WTC11 (cell line): ENCODE measurements around the gene MIPEP. TPM values are rescaled to one million over a fixed set of nuclear protein-coding genes. Genes with fewer than 3 reads are reported as not detected.

Source experiments
- ATAC-seq: fragments of 200-7000 bp; cut with Tn5 transposase; 2 replicates; pipeline ENCODE4 v1.10.0; 2021; ENCODE audit warnings: mild to moderate bottlenecking, moderate library complexity
- CTCF ChIA-PET: fragments of 300-600 bp; sonication (Branson Sonifier 250); formaldehyde crosslinking; loops from one replicate; lab custom pipeline; 2021; ENCODE audit warnings: antibody characterized with exemption; lab: Charles Lee
- POLR2A ChIA-PET: fragments of 350-600 bp; sonication (Branson Sonifier 250); formaldehyde crosslinking; loops from one replicate; lab custom pipeline; 2021; ENCODE audit warnings: antibody characterized with exemption; lab: Charles Lee
- DNase-seq: peaks from one replicate; pipeline ENCODE4 v3.0.0; 2021; ENCODE audit warnings: low spot score
- H3K27ac Mint-ChIP-seq: 2 replicates; pipeline ENCODE4 v1.8.0; 2021; ENCODE audit warnings: mixed read lengths
- H3K27me3 Mint-ChIP-seq: 2 replicates; pipeline ENCODE4 v1.8.0; 2021; ENCODE audit warnings: low read depth, mild to moderate bottlenecking, moderate library complexity, mixed read lengths
- H3K36me3 Mint-ChIP-seq: 2 replicates; pipeline ENCODE4 v1.8.0; 2021; ENCODE audit warnings: mixed read lengths
- H3K4me1 Mint-ChIP-seq: 2 replicates; pipeline ENCODE4 v1.8.0; 2022; ENCODE audit warnings: mixed read lengths
- H3K4me3 Mint-ChIP-seq: 2 replicates; pipeline ENCODE4 v1.8.0; 2021; ENCODE audit warnings: mild to moderate bottlenecking, moderate library complexity, mixed read lengths
- H3K9me3 Mint-ChIP-seq: 2 replicates; pipeline ENCODE4 v1.8.0; 2021; ENCODE audit warnings: mixed read lengths
- E2F4 ChIP-seq: sonication (generic); formaldehyde crosslinking; IDR thresholded peaks from 2 replicates; pipeline ENCODE4 v1.8.1; 2022; ENCODE audit warnings: low read depth, mild to moderate bottlenecking, moderate library complexity, missing genetic modification reagents, borderline replicate concordance
- FOXJ3 ChIP-seq: sonication (generic); formaldehyde crosslinking; IDR thresholded peaks from 2 replicates; pipeline ENCODE4 v1.9.0; 2021; ENCODE audit warnings: missing genetic modification reagents, mild to moderate bottlenecking, borderline replicate concordance
- FOXK1 ChIP-seq: sonication (generic); formaldehyde crosslinking; IDR thresholded peaks from 2 replicates; pipeline ENCODE4 v1.8.0; 2022; ENCODE audit warnings: mild to moderate bottlenecking, moderate library complexity, missing genetic modification reagents
- FOXP4 ChIP-seq: sonication (generic); formaldehyde crosslinking; IDR thresholded peaks from 2 replicates; pipeline ENCODE4 v1.8.0; 2022; ENCODE audit warnings: mild to moderate bottlenecking, missing genetic modification reagents
- NFE2L1 ChIP-seq: sonication (generic); formaldehyde crosslinking; IDR thresholded peaks from 2 replicates; pipeline ENCODE4 v1.8.1; 2023; ENCODE audit warnings: missing genetic modification reagents
- NR1H2 ChIP-seq: sonication (generic); formaldehyde crosslinking; IDR thresholded peaks from 2 replicates; pipeline ENCODE4 v1.9.0; 2021; ENCODE audit warnings: mild to moderate bottlenecking, moderate library complexity, missing genetic modification reagents
- STAT6 ChIP-seq: sonication (generic); formaldehyde crosslinking; conservative IDR thresholded peaks from 2 replicates; pipeline ENCODE4 v1.8.1; 2023; ENCODE audit warnings: mild to moderate bottlenecking, low read depth, missing genetic modification reagents, moderate library complexity
- USF1 ChIP-seq: sonication (generic); formaldehyde crosslinking; IDR thresholded peaks from 2 replicates; pipeline ENCODE4 v1.8.0; 2022; ENCODE audit warnings: mild to moderate bottlenecking, missing genetic modification reagents
- ZBTB21 ChIP-seq: sonication (generic); formaldehyde crosslinking; IDR thresholded peaks from 2 replicates; pipeline ENCODE4 v1.8.1; 2023; ENCODE audit warnings: mild to moderate bottlenecking, missing genetic modification reagents, borderline replicate concordance
- ZBTB43 ChIP-seq: sonication (generic); formaldehyde crosslinking; IDR thresholded peaks from 2 replicates; pipeline ENCODE4 v1.8.1; 2023; ENCODE audit warnings: mild to moderate bottlenecking, missing genetic modification reagents
- ZNF138 ChIP-seq: sonication (generic); formaldehyde crosslinking; conservative IDR thresholded peaks from 2 replicates; pipeline ENCODE4 v1.8.1; 2022; ENCODE audit warnings: mild to moderate bottlenecking, moderate library complexity, missing genetic modification reagents
- ZNF219 ChIP-seq: sonication (generic); formaldehyde crosslinking; IDR thresholded peaks from 2 replicates; pipeline ENCODE4 v1.8.0; 2023; ENCODE audit warnings: missing genetic modification reagents, mild to moderate bottlenecking, borderline replicate concordance
- ZNF232 ChIP-seq: sonication (generic); formaldehyde crosslinking; IDR thresholded peaks from 2 replicates; pipeline ENCODE4 v1.8.0; 2022; ENCODE audit warnings: mild to moderate bottlenecking, missing genetic modification reagents
- ZNF263 ChIP-seq: sonication (generic); formaldehyde crosslinking; IDR thresholded peaks from 2 replicates; pipeline ENCODE4 v1.8.1; 2022; ENCODE audit warnings: low read depth, mild to moderate bottlenecking, moderate library complexity, missing genetic modification reagents
- ZNF317 ChIP-seq: sonication (generic); formaldehyde crosslinking; IDR thresholded peaks from 2 replicates; pipeline ENCODE4 v1.8.1; 2023; ENCODE audit warnings: low read depth, mild to moderate bottlenecking, moderate library complexity, missing genetic modification reagents, borderline replicate concordance
- ZNF416 ChIP-seq: fragments of 250-450 bp; sonication (Bioruptor Pico); IDR thresholded peaks from 2 replicates; pipeline ENCODE4 v1.9.0; 2021; ENCODE audit warnings: mild to moderate bottlenecking, inconsistent platforms
- ZNF423 ChIP-seq: fragments of 250-450 bp; sonication (Bioruptor Pico); IDR thresholded peaks from 2 replicates; pipeline ENCODE4 v2.1.2; 2022; ENCODE audit warnings: mild to moderate bottlenecking, moderate library complexity
- ZSCAN18 ChIP-seq: fragments of 250-450 bp; sonication (Bioruptor Pico); IDR thresholded peaks from 2 replicates; pipeline ENCODE4 v2.1.2; 2022; ENCODE audit warnings: mild to moderate bottlenecking, moderate library complexity
- total RNA-seq: library from RNA; stranded (reverse); gene quantifications from 3 replicates; pipeline ENCODE4 v1.2.3, GENCODE V29; 2021
- TF ChIP-seq, protein P1 (sequence below): sonication (generic); formaldehyde crosslinking; IDR thresholded peaks from 2 replicates; pipeline ENCODE4 v1.8.0; 2023; ENCODE audit warnings: mild to moderate bottlenecking, missing genetic modification reagents
- TF ChIP-seq, protein P2 (sequence below): fragments of 250-450 bp; sonication (Bioruptor Pico); conservative IDR thresholded peaks from 2 replicates; pipeline ENCODE4 v1.9.0; 2021; ENCODE audit warnings: mild to moderate bottlenecking
- TF ChIP-seq, protein P3 (sequence below): sonication (generic); formaldehyde crosslinking; conservative IDR thresholded peaks from 2 replicates; pipeline ENCODE4 v1.8.1; 2022; ENCODE audit warnings: mild to moderate bottlenecking, missing genetic modification reagents

Gene MIPEP
- total RNA-seq, 1 experiment from 2014 or later, result 30.5 TPM

DNA sequence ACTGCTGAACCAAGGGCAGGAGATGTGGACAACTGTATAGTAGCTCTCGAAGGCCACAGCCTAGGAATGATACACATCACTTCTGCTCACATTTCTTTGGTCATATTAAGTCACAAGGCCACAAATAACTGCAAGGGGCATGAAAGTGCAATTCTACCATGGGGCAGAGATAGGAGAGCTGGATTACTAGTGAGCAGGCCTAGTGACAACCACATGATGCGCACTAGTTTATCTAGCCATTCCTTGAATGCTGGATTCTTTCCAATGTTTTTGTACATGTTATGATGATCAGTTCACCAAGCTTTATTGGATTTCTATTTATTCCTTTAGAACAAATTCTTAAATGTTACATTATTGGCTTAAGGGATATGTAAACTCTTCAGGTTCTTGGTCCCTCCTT lies 100.7 kb downstream of the MIPEP start:
- Mint-ChIP-seq H3K27ac (no peak overlapping the region; the same call in 1 of the 2 replicates), H3K36me3 (no peaks in the 10 kb centered on the region; the same call in 1 of the 2 replicates), H3K4me3 (no peak overlapping the region), H3K9me3 (peaks cover 5% of the 10 kb centered on the region), H3K27me3 (no peaks in the 10 kb centered on the region), H3K4me1 (peaks cover under 1% of the 10 kb centered on the region)
- no peak for TF ChIP-seq ZNF219 (CRISPR knock-in tag)
- no peak for TF ChIP-seq NFE2L1
- TF ChIP-seq ZBTB43 (CRISPR knock-in tag), result no peak
- no peak for TF ChIP-seq ZSCAN18 (CRISPR knock-in tag)
- no peak for TF ChIP-seq E2F4 (CRISPR knock-in tag)
- TF ChIP-seq ZNF423 (CRISPR knock-in tag), result no peak
- no peak for TF ChIP-seq ZNF317 (CRISPR knock-in tag)
- TF ChIP-seq ZNF232, result no peak
- TF ChIP-seq USF1 (CRISPR knock-in tag), result no peak
- TF ChIP-seq FOXK1 (CRISPR knock-in tag), result no peak
- DNase-seq (no peak), ATAC-seq (no peak)
- CTCF ChIA-PET, result no interaction called here
- POLR2A ChIA-PET, result no interaction called here

GRCh38 chr13:23787464-23787863 lies 101.7 kb downstream of the MIPEP start:
- H3K4me1 Mint-ChIP-seq, result no peaks in the 10 kb centered on the region
- DNase-seq (no peak), ATAC-seq (no peak)
- no peak overlapping the region for H3K4me3 Mint-ChIP-seq
- POLR2A ChIA-PET, result no interaction called here
- no peak overlapping the region for H3K27ac Mint-ChIP-seq
- H3K27me3 Mint-ChIP-seq, result no peaks in the 10 kb centered on the region
- H3K9me3 Mint-ChIP-seq, result peaks cover 7% of the 10 kb centered on the region
- no peaks in the 10 kb centered on the region; the same call in none of the 2 replicates for H3K36me3 Mint-ChIP-seq
- CTCF ChIA-PET, result no interaction called here
- TF ChIP-seq, protein P1, sequence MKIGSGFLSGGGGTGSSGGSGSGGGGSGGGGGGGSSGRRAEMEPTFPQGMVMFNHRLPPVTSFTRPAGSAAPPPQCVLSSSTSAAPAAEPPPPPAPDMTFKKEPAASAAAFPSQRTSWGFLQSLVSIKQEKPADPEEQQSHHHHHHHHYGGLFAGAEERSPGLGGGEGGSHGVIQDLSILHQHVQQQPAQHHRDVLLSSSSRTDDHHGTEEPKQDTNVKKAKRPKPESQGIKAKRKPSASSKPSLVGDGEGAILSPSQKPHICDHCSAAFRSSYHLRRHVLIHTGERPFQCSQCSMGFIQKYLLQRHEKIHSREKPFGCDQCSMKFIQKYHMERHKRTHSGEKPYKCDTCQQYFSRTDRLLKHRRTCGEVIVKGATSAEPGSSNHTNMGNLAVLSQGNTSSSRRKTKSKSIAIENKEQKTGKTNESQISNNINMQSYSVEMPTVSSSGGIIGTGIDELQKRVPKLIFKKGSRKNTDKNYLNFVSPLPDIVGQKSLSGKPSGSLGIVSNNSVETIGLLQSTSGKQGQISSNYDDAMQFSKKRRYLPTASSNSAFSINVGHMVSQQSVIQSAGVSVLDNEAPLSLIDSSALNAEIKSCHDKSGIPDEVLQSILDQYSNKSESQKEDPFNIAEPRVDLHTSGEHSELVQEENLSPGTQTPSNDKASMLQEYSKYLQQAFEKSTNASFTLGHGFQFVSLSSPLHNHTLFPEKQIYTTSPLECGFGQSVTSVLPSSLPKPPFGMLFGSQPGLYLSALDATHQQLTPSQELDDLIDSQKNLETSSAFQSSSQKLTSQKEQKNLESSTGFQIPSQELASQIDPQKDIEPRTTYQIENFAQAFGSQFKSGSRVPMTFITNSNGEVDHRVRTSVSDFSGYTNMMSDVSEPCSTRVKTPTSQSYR, result no peak
- TF ChIP-seq, protein P2, sequence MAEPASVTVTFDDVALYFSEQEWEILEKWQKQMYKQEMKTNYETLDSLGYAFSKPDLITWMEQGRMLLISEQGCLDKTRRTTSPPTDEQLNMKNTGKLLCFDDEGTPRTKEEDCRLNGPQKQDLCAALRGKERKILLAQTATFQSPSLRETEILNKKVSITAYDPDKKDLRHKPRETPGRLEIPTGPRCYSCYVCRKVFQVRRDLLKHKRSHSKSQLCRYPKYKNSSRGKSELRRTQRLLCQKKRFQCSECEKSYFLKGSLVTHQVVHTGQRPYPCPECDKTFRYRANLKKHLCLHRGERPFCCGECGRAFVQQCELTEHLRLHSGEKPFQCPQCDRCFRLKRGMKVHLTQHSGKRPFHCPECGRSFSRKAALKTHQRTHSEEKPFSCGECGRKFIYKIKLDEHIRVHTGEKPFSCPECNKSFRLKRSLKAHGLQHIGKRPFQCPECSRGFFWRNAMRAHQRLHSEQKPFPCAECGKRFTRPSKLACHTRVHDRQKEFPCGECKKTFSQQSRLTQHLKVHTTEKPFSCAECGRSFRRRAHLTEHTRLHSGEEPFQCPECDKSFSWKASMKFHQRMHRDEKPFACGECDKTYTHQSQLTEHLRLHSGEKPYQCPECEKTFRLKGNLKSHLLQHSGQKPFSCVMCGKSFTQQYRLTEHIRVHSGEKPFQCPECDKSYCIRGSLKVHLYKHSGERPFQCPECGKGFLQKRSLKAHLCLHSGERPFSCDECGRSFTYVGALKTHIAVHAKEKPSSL (CRISPR knock-in tag), result no peak
- TF ChIP-seq ZNF138 (no peak), STAT6 (no peak), ZBTB21 (CRISPR knock-in tag) (no peak), FOXP4 (CRISPR knock-in tag) (no peak), ZNF416 (no peak), FOXJ3 (no peak), ZNF263 (CRISPR knock-in tag) (no peak), NR1H2 (CRISPR knock-in tag) (no peak)
- TF ChIP-seq, protein P3, sequence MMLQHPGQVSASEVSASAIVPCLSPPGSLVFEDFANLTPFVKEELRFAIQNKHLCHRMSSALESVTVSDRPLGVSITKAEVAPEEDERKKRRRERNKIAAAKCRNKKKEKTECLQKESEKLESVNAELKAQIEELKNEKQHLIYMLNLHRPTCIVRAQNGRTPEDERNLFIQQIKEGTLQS (CRISPR knock-in tag), result no peak
